ENCODE data around the gene DHCR24.

Gene DHCR24

DNA sequence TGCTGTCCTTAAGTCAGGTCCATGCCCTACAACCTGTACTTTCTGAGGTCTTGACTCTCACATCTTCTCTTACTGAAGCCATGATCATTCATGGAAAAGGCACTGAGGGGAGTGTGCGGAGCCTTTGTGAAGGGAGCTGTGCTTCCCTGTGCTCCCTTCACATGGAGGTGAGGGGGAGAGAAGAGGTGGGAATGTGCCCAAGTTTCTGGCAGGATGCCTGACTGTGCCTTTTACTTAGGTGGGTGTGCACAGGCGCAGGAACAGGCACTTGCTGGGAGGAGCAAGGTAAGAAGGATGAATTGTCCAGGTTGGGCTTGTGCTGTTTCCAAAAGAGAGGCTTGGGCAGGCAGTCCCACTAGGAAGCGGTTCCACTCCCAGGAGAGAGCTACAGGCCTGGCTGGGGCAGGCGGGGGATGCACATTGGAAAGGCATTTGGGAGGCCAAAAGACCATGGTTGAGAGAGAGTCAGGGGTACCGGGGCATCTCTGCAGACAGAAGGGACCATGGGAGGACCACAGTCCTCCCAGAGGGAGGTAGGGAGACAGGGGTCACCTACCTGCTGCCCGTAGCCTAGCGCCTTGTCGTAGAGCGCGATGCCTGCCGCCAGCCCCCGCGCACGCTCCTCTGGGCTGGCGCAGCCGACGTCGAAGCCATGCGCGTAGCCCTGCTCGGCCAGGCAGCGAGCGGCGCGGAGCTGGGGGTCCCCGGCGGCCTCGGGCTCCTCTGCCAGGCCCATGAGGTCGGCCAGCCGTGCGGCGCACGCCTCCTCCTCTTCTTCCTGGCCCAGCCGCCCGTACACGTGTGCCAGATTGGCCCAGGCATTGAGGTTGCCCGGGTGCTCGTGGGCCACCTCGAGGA, 86.7 kb downstream of the DHCR24 start:
- peak overlapping the region; percentile 68 for H3K4me3 ChIP-seq (replicated peaks; ENCODE audit: low read depth, low read length)
- H3K27me3 ChIP-seq (replicated peaks; ENCODE audit: control insufficient read depth, insufficient read depth, low read length): no peaks in the 10 kb centered on the region
- TF ChIP-seq, protein P1, sequence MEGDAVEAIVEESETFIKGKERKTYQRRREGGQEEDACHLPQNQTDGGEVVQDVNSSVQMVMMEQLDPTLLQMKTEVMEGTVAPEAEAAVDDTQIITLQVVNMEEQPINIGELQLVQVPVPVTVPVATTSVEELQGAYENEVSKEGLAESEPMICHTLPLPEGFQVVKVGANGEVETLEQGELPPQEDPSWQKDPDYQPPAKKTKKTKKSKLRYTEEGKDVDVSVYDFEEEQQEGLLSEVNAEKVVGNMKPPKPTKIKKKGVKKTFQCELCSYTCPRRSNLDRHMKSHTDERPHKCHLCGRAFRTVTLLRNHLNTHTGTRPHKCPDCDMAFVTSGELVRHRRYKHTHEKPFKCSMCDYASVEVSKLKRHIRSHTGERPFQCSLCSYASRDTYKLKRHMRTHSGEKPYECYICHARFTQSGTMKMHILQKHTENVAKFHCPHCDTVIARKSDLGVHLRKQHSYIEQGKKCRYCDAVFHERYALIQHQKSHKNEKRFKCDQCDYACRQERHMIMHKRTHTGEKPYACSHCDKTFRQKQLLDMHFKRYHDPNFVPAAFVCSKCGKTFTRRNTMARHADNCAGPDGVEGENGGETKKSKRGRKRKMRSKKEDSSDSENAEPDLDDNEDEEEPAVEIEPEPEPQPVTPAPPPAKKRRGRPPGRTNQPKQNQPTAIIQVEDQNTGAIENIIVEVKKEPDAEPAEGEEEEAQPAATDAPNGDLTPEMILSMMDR (IDR thresholded peaks at IDR 0.05; ENCODE audit: insufficient read depth, low read length, poor library complexity, severe bottlenecking): no peak
- no peaks in the 10 kb centered on the region for H3K36me3 ChIP-seq (ENCODE audit: control insufficient read depth, insufficient read depth, low read length)
- DNase-seq (ENCODE audit: extremely low read depth, insufficient read length): no peak

Measured in GM06990 (cell line).